Endothelial cell of umbilical vein (primary cell): Measurements from ENCODE around the gene CEP57L1. TPM values are rescaled to one million over a fixed set of nuclear protein-coding genes. Genes with fewer than 3 reads are reported as not detected.

Experiments
- BruUV-seq: library from RNA; stranded (reverse); fragments of 400-500 nt; replicated peaks from 2 replicates; lab custom pipeline; 2021; lab: Mats Ljungman, UMichigan
- CTCF ChIA-PET: fragments of 300-600, 350-600 bp; sonication (Branson Sonifier 250); formaldehyde crosslinking; loops from one replicate; lab custom pipeline; 2021; ENCODE audit warnings: antibody characterized with exemption, inconsistent platforms; lab: Charles Lee
- POLR2A ChIA-PET: fragments of 300-600, 350-600 bp; sonication (Branson Sonifier 250); formaldehyde crosslinking; loops from one replicate; lab custom pipeline; 2021; ENCODE audit warnings: antibody characterized with exemption, inconsistent platforms; lab: Charles Lee
- DNase-seq: peaks from one replicate; pipeline ENCODE4 v3.0.0-alpha.2; 2011; ENCODE audit warnings: low read depth, low spot score
- FAIRE-seq: peaks from 2 replicates; lab custom pipeline; 2011; peaks lifted over from hg19 to GRCh38; lab: Jason Lieb, UNC
- H2AFZ ChIP-seq: 2 replicates; pipeline ENCODE4 v1.6.0; 2012; ENCODE audit warnings: low read depth, low read length, control low read depth, inconsistent platforms
- H3K27ac ChIP-seq: 2 replicates; pipeline ENCODE4 v1.5.1; 2011; ENCODE audit warnings: low read depth, mild to moderate bottlenecking, control low read depth, low read length, moderate library complexity; ENCODE audit not compliant: insufficient read depth
- H3K27me3 ChIP-seq, 2 experiments: 2 replicates each; pipeline versions ENCODE4 v1.6.0 to v1.6.1; 2011; ENCODE audit warnings: low read length in 2 of 2, mixed read lengths in 1 of 2; ENCODE audit not compliant: control insufficient read depth in 2 of 2, insufficient read depth in 2 of 2
- H3K36me3 ChIP-seq, 2 experiments: 2 replicates in 1 of 2; 3 replicates in 1 of 2; pipeline ENCODE4 v1.5.1; 2011; ENCODE audit warnings: low read length in 2 of 2, mild to moderate bottlenecking in 1 of 2, moderate library complexity in 1 of 2; ENCODE audit not compliant: control insufficient read depth in 2 of 2, insufficient read depth in 2 of 2; ENCODE audit errors: extremely low read depth in 1 of 2
- H3K4me1 ChIP-seq: 3 replicates; pipeline ENCODE4 v1.5.1; 2011; ENCODE audit warnings: mild to moderate bottlenecking, low read length; ENCODE audit not compliant: control insufficient read depth, insufficient read depth; ENCODE audit errors: extremely low read depth
- H3K4me2 ChIP-seq: 2 replicates; pipeline ENCODE4 v1.6.1; 2011; ENCODE audit warnings: low read length, control low read depth, mixed read lengths; ENCODE audit not compliant: insufficient read depth
- H3K4me3 ChIP-seq, 3 experiments: fragments of 200-600 bp in 1 of 3; sonication (generic), shearing (Covaris generic) in 1 of 3; replicated peaks in 1 of 3; 2 replicates each; pipeline ENCODE4 v1.5.1; 2011 to 2016; ENCODE audit warnings: control low read depth in 3 of 3, low read length in 3 of 3, mild to moderate bottlenecking in 2 of 3, inconsistent platforms in 1 of 3, low read depth in 1 of 3, moderate library complexity in 1 of 3; ENCODE audit not compliant: insufficient read depth in 1 of 3
- H3K79me2 ChIP-seq: 2 replicates; pipeline ENCODE4 v1.6.0; 2012; ENCODE audit warnings: low read length, inconsistent platforms; ENCODE audit not compliant: control insufficient read depth, insufficient read depth
- H3K9ac ChIP-seq: replicated peaks from 2 replicates; pipeline ENCODE3; 2011; ENCODE audit warnings: low read length, control low read depth; ENCODE audit not compliant: insufficient read depth; ENCODE audit errors: extremely low read depth
- H3K9me1 ChIP-seq: replicated peaks from 3 replicates; pipeline ENCODE4 v1.6.0; 2011; ENCODE audit warnings: mild to moderate bottlenecking, low read length; ENCODE audit not compliant: control insufficient read depth, insufficient read depth; ENCODE audit errors: extremely low read depth
- H3K9me3 ChIP-seq: replicated peaks from 2 replicates; pipeline ENCODE4 v1.5.1; 2012; ENCODE audit warnings: low read length, inconsistent platforms; ENCODE audit not compliant: control insufficient read depth, insufficient read depth
- H4K20me1 ChIP-seq: replicated peaks from 2 replicates; pipeline ENCODE3; 2011; ENCODE audit warnings: mild to moderate bottlenecking, low read length; ENCODE audit not compliant: control insufficient read depth, insufficient read depth; ENCODE audit errors: extremely low read depth
- CTCF ChIP-seq, 2 donors: IDR thresholded peaks; 1 replicate in 1 of 2; 2 replicates in 1 of 2; pipeline ENCODE4 v1.5.1; 2011; ENCODE audit warnings: low read length in 2 of 2, mild to moderate bottlenecking in 2 of 2, moderate library complexity in 2 of 2, control low read depth in 1 of 2, inconsistent platforms in 1 of 2, low read depth in 1 of 2; ENCODE audit not compliant: insufficient read depth in 1 of 2; ENCODE audit errors: extremely low read depth in 1 of 2
- EZH2 ChIP-seq: IDR thresholded peaks from 2 replicates; pipeline ENCODE4 v1.6.1; 2012; ENCODE audit warnings: borderline replicate concordance, low read depth, mild to moderate bottlenecking, moderate library complexity, low read length, inconsistent platforms; ENCODE audit not compliant: severe bottlenecking
- FOS ChIP-seq: IDR thresholded peaks from 2 replicates; pipeline ENCODE4 v1.6.1; 2011; ENCODE audit warnings: mild to moderate bottlenecking, low read length, moderate library complexity, borderline replicate concordance; ENCODE audit not compliant: insufficient read depth
- GATA2 ChIP-seq: IDR thresholded peaks from 2 replicates; pipeline ENCODE4 v1.7.0; 2011; ENCODE audit warnings: low read depth, mild to moderate bottlenecking, moderate library complexity, mixed read lengths, low read length; ENCODE audit not compliant: insufficient read length, insufficient read depth
- JUN ChIP-seq: IDR thresholded peaks from 2 replicates; pipeline ENCODE4 v1.6.1; 2011; ENCODE audit warnings: borderline replicate concordance, low read depth; ENCODE audit not compliant: insufficient read length, insufficient read depth
- MAX ChIP-seq: IDR thresholded peaks from 2 replicates; pipeline ENCODE4 v1.6.1; 2011; ENCODE audit not compliant: insufficient read depth, insufficient read length
- MYC ChIP-seq: IDR thresholded peaks from one replicate; pipeline ENCODE4 v1.6.1; 2011; ENCODE audit warnings: mild to moderate bottlenecking, low read depth, low read length
- POLR2A ChIP-seq: IDR thresholded peaks from 2 replicates; pipeline ENCODE4 v1.6.1; 2012; ENCODE audit warnings: low read depth, mild to moderate bottlenecking, control low read depth, low read length
- POLR2AphosphoS5 ChIP-seq: IDR thresholded peaks from 2 replicates; pipeline ENCODE4 v1.6.1; 2012; ENCODE audit warnings: low read depth, mild to moderate bottlenecking, control low read depth, low read length, moderate library complexity; ENCODE audit not compliant: insufficient read depth
- dilution Hi-C: fragments of 300-500 bp; cut with MboI; formaldehyde crosslinking; loops from one replicate; pipeline ENCODE4 v1.15.0; 2019; ENCODE audit warnings: low sequenced_read_pairs; ENCODE audit not compliant: extremely low pct_ligation_motif_present
- intact Hi-C: fragments of 100-400 bp; cut with micrococcal nuclease; formaldehyde crosslinking; loops from one replicate; pipeline ENCODE4 v1.10.0; 2022
- polyA plus RNA-seq, 4 experiments: library from polyadenylated mRNA; depleted of rRNA in 3 of 4; stranded (reverse) in 3 of 4; unstranded in 1 of 4; fragments of >200 nt; gene quantifications; 2 replicates each; pipeline versions ENCODE4 v1.2.1 to v1.2.3, GENCODE V29; 2011 to 2012; ENCODE audit warnings: missing spikeins in 1 of 4
- total RNA-seq: library from RNA; stranded (reverse); gene quantifications from 2 replicates; pipeline ENCODE4 v1.2.3, GENCODE V29; 2021

Gene CEP57L1
- total and polyA plus RNA-seq, 2 donors (not counting 3 experiments of a cell fraction or from before 2014, with no cell fraction given): 7.8 to 20.9 TPM

- ChIA-PET CTCF (no interaction called here), POLR2A (no interaction called here)
- Histone ChIP-seq H3K4me3 (no peak overlapping the region), H4K20me1 (no peaks in the 10 kb centered on the region), H2AFZ (no peak overlapping the region), H3K4me2 (no peak overlapping the region), H3K27me3 (no peaks in the 10 kb centered on the region), H3K4me1 (peaks cover 23% of the 10 kb centered on the region), H3K36me3 (no peaks in the 10 kb centered on the region), H3K9me3 (no peaks in the 10 kb centered on the region), H3K9ac (no peak overlapping the region), H3K27ac (no peak overlapping the region), H3K9me1 (peaks cover 3% of the 10 kb centered on the region), H3K79me2 (no peaks in the 10 kb centered on the region)
- FAIRE-seq (no peak), DNase-seq (no peak)
- intact Hi-C loops: no loop called here
- TF ChIP-seq MYC: no peak
- TF ChIP-seq CTCF (IDR thresholded peaks at IDR 0.05; ENCODE audit: extremely low read depth in 1 of 2, insufficient read depth in 1 of 2, low read depth in 1 of 2, low read length in 2 of 2): no peak
- TF ChIP-seq POLR2A: no peak
- no peak for TF ChIP-seq POLR2AphosphoS5
- TF ChIP-seq GATA2: no peak
- no peak for TF ChIP-seq EZH2
- no peak for TF ChIP-seq MAX
- TF ChIP-seq JUN: no peak
- no peak for TF ChIP-seq FOS
- no TSS peak for BruUV-seq
- dilution Hi-C loops: no loop called here
Measured at GRCh38 chr6:109055771-109056235, 39.5 kb upstream of the CEP57L1 start.
